ENCODE data around the gene TSPO2.

- TF ChIP-seq CTCF (conservative IDR thresholded peaks at IDR 0.05; ENCODE audit: low read depth, low read length), result no peak
- TF ChIP-seq EZH2 (IDR thresholded peaks at IDR 0.05; ENCODE audit: low read length, unreplicated experiment), result no peak
Observed at GRCh38 chr6:41093729-41094128, 51.5 kb downstream of the TSPO2 start.

Data from PC-3 (cell line).